Measurements from ENCODE around the gene DPP10. TPM values are rescaled to one million over a fixed set of nuclear protein-coding genes. Genes with fewer than 3 reads are reported as not detected.

DPP10 gene
- total and polyA plus RNA-seq, 8 donors, result 1.1 to 8.2 (median 5.8) TPM

- intact Hi-C loops (cut with DNase I), result no loop called here
- Histone ChIP-seq H3K4me3 (no peak overlapping the region), H3K4me1 (no peaks in the 10 kb centered on the region), H3K36me3 (no peaks in the 10 kb centered on the region), H3K27ac (no peak overlapping the region), H3K9me3 (no peaks in the 10 kb centered on the region), H3K27me3 (no peaks in the 10 kb centered on the region)
- TF ChIP-seq, protein P1, sequence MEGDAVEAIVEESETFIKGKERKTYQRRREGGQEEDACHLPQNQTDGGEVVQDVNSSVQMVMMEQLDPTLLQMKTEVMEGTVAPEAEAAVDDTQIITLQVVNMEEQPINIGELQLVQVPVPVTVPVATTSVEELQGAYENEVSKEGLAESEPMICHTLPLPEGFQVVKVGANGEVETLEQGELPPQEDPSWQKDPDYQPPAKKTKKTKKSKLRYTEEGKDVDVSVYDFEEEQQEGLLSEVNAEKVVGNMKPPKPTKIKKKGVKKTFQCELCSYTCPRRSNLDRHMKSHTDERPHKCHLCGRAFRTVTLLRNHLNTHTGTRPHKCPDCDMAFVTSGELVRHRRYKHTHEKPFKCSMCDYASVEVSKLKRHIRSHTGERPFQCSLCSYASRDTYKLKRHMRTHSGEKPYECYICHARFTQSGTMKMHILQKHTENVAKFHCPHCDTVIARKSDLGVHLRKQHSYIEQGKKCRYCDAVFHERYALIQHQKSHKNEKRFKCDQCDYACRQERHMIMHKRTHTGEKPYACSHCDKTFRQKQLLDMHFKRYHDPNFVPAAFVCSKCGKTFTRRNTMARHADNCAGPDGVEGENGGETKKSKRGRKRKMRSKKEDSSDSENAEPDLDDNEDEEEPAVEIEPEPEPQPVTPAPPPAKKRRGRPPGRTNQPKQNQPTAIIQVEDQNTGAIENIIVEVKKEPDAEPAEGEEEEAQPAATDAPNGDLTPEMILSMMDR (IDR thresholded peaks at IDR 0.05), result no peak
- ATAC-seq, result no peak
- WGBS, 2 donors, result 87 to 93% methylated on average over 2 of the region's 2 CpGs
- no peak for FAIRE-seq
- no peak for DNase-seq
These were observed 1127.1 kb downstream of the DPP10 start for GRCh38 chr2:115569547-115569946.

DNA sequence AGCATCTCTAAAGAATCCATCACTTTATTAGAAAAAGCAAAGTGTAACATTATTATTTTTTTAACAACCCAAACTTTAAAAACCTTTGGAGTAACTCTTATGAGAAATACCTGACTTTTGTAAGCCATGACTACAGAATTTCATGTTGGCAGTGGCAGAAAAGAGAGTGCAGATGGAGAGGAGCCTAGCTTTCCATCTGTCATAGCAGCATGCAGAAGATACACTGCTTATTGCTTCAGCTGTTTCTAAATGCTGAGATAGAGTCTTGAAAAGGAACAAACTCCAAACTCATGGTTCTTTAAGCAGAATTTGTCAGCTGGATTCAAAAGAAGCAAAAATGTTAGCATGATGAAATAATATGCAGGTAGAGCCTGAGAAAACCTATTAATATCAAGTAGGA is 1130.3 kb downstream of the DPP10 start:
- DNase-seq (no peak), ATAC-seq (no peak), FAIRE-seq (no peak)
- no peaks in the 10 kb centered on the region for H3K4me1 ChIP-seq
- H3K9me3 ChIP-seq, result no peaks in the 10 kb centered on the region
- no peaks in the 10 kb centered on the region for H3K36me3 ChIP-seq
- intact Hi-C loops (cut with DNase I), result no loop called here
- TF ChIP-seq, protein P1 (IDR thresholded peaks at IDR 0.05), result no peak
- no peak overlapping the region for H3K27ac ChIP-seq
- H3K27me3 ChIP-seq, result no peaks in the 10 kb centered on the region
- H3K4me3 ChIP-seq, result no peak overlapping the region

GRCh38 chr2:115573756-115574155 is 1131.3 kb downstream of the DPP10 start:
- no peak for FAIRE-seq
- TF ChIP-seq, protein P1 (IDR thresholded peaks at IDR 0.05), result no peak
- no peak for ATAC-seq
- H3K27me3 ChIP-seq, result no peaks in the 10 kb centered on the region
- no peaks in the 10 kb centered on the region for H3K36me3 ChIP-seq
- no peaks in the 10 kb centered on the region for H3K9me3 ChIP-seq
- no peak for DNase-seq
- intact Hi-C loops (cut with DNase I), result no loop called here
- 92 to 95% methylated on average over 4 of the region's 4 CpGs for WGBS, 2 donors
- H3K4me3 ChIP-seq, result no peak overlapping the region
- no peak overlapping the region for H3K27ac ChIP-seq
- no peaks in the 10 kb centered on the region for H3K4me1 ChIP-seq

- no peak for FAIRE-seq
These were observed 1132.2 kb downstream of the DPP10 start for GRCh38 chr2:115574667-115575066.

DNA sequence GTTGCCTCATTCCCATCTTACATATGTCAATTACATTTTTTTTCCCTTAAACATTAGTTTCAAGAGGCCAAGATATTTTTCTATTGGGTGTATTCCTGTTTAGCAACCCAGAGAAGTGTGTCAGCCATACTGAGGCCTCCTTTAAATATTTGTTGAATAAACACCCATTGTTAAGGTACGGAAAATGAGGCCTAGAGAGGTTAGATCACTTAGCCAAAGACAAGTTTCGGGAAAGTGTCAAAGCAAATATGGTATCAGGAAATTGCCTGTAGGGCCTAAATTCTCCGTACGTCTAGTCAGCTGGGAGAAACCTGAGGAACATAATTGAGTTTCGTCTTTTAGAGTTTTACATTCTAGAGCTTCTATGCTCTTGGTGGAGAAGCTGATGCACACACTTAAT is 1138.3 kb downstream of the DPP10 start:
- no peaks in the 10 kb centered on the region for H3K36me3 ChIP-seq
- H3K4me1 ChIP-seq, result no peaks in the 10 kb centered on the region
- H3K27ac ChIP-seq, result no peak overlapping the region
- intact Hi-C loops (cut with DNase I), result no loop called here
- no peak for DNase-seq
- FAIRE-seq, result no peak
- H3K27me3 ChIP-seq, result no peaks in the 10 kb centered on the region
- WGBS, 2 donors, result 94 to 96% methylated on average over 5 of the region's 5 CpGs
- TF ChIP-seq, protein P1 (IDR thresholded peaks at IDR 0.05), result no peak
- no peaks in the 10 kb centered on the region for H3K9me3 ChIP-seq
- no peak overlapping the region for H3K4me3 ChIP-seq
- no peak for ATAC-seq

More at GRCh38 chr2:115574667-115575066, 1132.2 kb downstream of the DPP10 start:
- no peak for ATAC-seq
- WGBS, 2 donors, result 64 to 67% methylated on average over 5 of the region's 5 CpGs
- no peak for DNase-seq
- H3K36me3 ChIP-seq, result no peaks in the 10 kb centered on the region
- no peak overlapping the region for H3K27ac ChIP-seq
- H3K9me3 ChIP-seq, result no peaks in the 10 kb centered on the region
- TF ChIP-seq, protein P1 (IDR thresholded peaks at IDR 0.05), result no peak
- H3K4me3 ChIP-seq, result no peak overlapping the region
- H3K4me1 ChIP-seq, result no peaks in the 10 kb centered on the region
- H3K27me3 ChIP-seq, result no peaks in the 10 kb centered on the region
- intact Hi-C loops (cut with DNase I), result no loop called here
